ENCODE data around the gene VANGL2. TPM values are rescaled to one million over a fixed set of nuclear protein-coding genes. Genes with fewer than 3 reads are reported as not detected.

Gene VANGL2
- total RNA-seq, 1 donor from 2014 or later, result 25.5 TPM

GRCh38 chr1:160375788-160376524 is 24.4 kb upstream of the VANGL2 start:
- H3K4me3 ChIP-seq (ENCODE audit: insufficient read depth, low read depth, low read length), result no peak overlapping the region
- H3K4me3 Mint-ChIP-seq (ENCODE audit: unreplicated experiment), result no peak overlapping the region
- H3K36me3 Mint-ChIP-seq (ENCODE audit: low read depth, unreplicated experiment), result no peaks in the 10 kb centered on the region
- FAIRE-seq (no peak), DNase-seq (ENCODE audit: low read depth) (peak; percentile 32)
- no peaks in the 10 kb centered on the region for H3K36me3 ChIP-seq (ENCODE audit: insufficient read depth, low read length)
- peak overlapping the region; percentile 37 for H3K4me2 ChIP-seq (ENCODE audit: low read length)
- H4K20me1 ChIP-seq (ENCODE audit: insufficient read depth, low read length), result no peaks in the 10 kb centered on the region
- H3K27ac ChIP-seq (ENCODE audit: low read depth, low read length), result no peak overlapping the region
- H3K79me2 ChIP-seq (ENCODE audit: insufficient read depth, low read length), result no peaks in the 10 kb centered on the region
- H3K4me1 ChIP-seq (ENCODE audit: insufficient read depth, low read length), result peaks cover 19% of the 10 kb centered on the region
- H2AFZ ChIP-seq (ENCODE audit: low read depth, low read length), result peak overlapping the region; percentile 46
- H3K9me3 Mint-ChIP-seq (ENCODE audit: unreplicated experiment), result no peaks in the 10 kb centered on the region
- H3K27ac Mint-ChIP-seq (ENCODE audit: unreplicated experiment), result peak overlapping the region; percentile 64
- H3K4me1 Mint-ChIP-seq (ENCODE audit: low read depth, unreplicated experiment), result peaks cover 35% of the 10 kb centered on the region
- no peak overlapping the region for H3K9ac ChIP-seq (ENCODE audit: low read length)
- H3K27me3 ChIP-seq (ENCODE audit: insufficient read depth, low read length), result no peaks in the 10 kb centered on the region
- no peak for TF ChIP-seq EZH2 (IDR thresholded peaks at IDR 0.05; ENCODE audit: insufficient read depth, low read length)
- TF ChIP-seq CTCF (IDR thresholded peaks at IDR 0.05; ENCODE audit: insufficient read depth, low read depth, low read length), result no peak
- H3K9me3 ChIP-seq (ENCODE audit: insufficient read depth, low read depth, low read length), result no peaks in the 10 kb centered on the region
- peaks cover 6% of the 10 kb centered on the region for H3K27me3 Mint-ChIP-seq (ENCODE audit: low read depth, unreplicated experiment)

- H3K27ac ChIP-seq (ENCODE audit: low read depth, low read length), result no peak overlapping the region
- DNase-seq (ENCODE audit: low read depth) (peak; percentile 53), FAIRE-seq (peak; percentile 88)
- H2AFZ ChIP-seq (ENCODE audit: low read depth, low read length), result peak overlapping the region; percentile 46
- H3K4me3 Mint-ChIP-seq (ENCODE audit: unreplicated experiment), result peak overlapping the region; percentile 11
- H3K27ac Mint-ChIP-seq (ENCODE audit: unreplicated experiment), result peak overlapping the region; percentile 64
- H3K79me2 ChIP-seq (ENCODE audit: insufficient read depth, low read length), result no peaks in the 10 kb centered on the region
- no peak overlapping the region for H3K9ac ChIP-seq (ENCODE audit: low read length)
- H3K27me3 ChIP-seq (ENCODE audit: insufficient read depth, low read length), result no peaks in the 10 kb centered on the region
- H3K36me3 ChIP-seq (ENCODE audit: insufficient read depth, low read length), result no peaks in the 10 kb centered on the region
- peaks cover 35% of the 10 kb centered on the region for H3K4me1 Mint-ChIP-seq (ENCODE audit: low read depth, unreplicated experiment)
- H3K36me3 Mint-ChIP-seq (ENCODE audit: low read depth, unreplicated experiment), result no peaks in the 10 kb centered on the region
- TF ChIP-seq CTCF (IDR thresholded peaks at IDR 0.05; ENCODE audit: insufficient read depth, low read depth, low read length) (peak; percentile 95), EZH2 (IDR thresholded peaks at IDR 0.05; ENCODE audit: insufficient read depth, low read length) (no peak)
- no peaks in the 10 kb centered on the region for H3K9me3 Mint-ChIP-seq (ENCODE audit: unreplicated experiment)
- H4K20me1 ChIP-seq (ENCODE audit: insufficient read depth, low read length), result no peaks in the 10 kb centered on the region
- peak overlapping the region; percentile 37 for H3K4me2 ChIP-seq (ENCODE audit: low read length)
- peaks cover 19% of the 10 kb centered on the region for H3K4me1 ChIP-seq (ENCODE audit: insufficient read depth, low read length)
- peaks cover 6% of the 10 kb centered on the region for H3K27me3 Mint-ChIP-seq (ENCODE audit: low read depth, unreplicated experiment)
- no peak overlapping the region for H3K4me3 ChIP-seq (ENCODE audit: insufficient read depth, low read depth, low read length)
- no peaks in the 10 kb centered on the region for H3K9me3 ChIP-seq (ENCODE audit: insufficient read depth, low read depth, low read length)
Measured at GRCh38 chr1:160376525-160377131, 23.7 kb upstream of the VANGL2 start.

All from astrocyte (in vitro differentiated cells and primary cell).